ENCODE results near the gene LDHAL6A.

Gene LDHAL6A

DNA sequence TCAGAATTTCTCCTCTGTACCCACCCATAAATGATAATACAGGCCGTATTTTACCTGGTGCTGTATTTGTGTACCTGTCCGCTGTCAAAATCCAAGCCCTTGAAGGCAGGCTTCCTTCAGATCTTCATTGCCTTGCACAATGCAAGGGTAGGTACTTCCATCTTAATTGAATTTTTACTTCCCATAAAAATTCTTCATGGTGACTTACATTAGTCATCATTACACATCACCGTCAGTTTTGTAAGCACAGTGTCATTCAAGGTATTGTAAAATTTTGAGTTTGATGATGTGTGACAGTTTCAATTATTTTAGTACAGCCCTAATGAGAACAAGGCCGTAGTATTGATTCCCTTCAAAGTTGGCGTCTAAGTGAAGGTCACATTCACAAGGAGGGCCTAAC is 71.9 kb downstream of the LDHAL6A start:
- TF ChIP-seq, protein P1, sequence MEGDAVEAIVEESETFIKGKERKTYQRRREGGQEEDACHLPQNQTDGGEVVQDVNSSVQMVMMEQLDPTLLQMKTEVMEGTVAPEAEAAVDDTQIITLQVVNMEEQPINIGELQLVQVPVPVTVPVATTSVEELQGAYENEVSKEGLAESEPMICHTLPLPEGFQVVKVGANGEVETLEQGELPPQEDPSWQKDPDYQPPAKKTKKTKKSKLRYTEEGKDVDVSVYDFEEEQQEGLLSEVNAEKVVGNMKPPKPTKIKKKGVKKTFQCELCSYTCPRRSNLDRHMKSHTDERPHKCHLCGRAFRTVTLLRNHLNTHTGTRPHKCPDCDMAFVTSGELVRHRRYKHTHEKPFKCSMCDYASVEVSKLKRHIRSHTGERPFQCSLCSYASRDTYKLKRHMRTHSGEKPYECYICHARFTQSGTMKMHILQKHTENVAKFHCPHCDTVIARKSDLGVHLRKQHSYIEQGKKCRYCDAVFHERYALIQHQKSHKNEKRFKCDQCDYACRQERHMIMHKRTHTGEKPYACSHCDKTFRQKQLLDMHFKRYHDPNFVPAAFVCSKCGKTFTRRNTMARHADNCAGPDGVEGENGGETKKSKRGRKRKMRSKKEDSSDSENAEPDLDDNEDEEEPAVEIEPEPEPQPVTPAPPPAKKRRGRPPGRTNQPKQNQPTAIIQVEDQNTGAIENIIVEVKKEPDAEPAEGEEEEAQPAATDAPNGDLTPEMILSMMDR (IDR thresholded peaks at IDR 0.05): no peak

Measured in LNCAP (cell line).